Endothelial cell of umbilical vein (primary cell): ENCODE data around the gene BCAP31. TPM values are rescaled to one million over a fixed set of nuclear protein-coding genes. Genes with fewer than 3 reads are reported as not detected.

ENCODE experiments used
- BruUV-seq: library from RNA; stranded (reverse); fragments of 400-500 nt; replicated peaks from 2 replicates; lab custom pipeline; 2021; lab: Mats Ljungman, UMichigan
- CTCF ChIA-PET: fragments of 300-600, 350-600 bp; sonication (Branson Sonifier 250); formaldehyde crosslinking; loops from one replicate; lab custom pipeline; 2021; ENCODE audit warnings: antibody characterized with exemption, inconsistent platforms; lab: Charles Lee
- POLR2A ChIA-PET: fragments of 300-600, 350-600 bp; sonication (Branson Sonifier 250); formaldehyde crosslinking; loops from one replicate; lab custom pipeline; 2021; ENCODE audit warnings: antibody characterized with exemption, inconsistent platforms; lab: Charles Lee
- DNase-seq: peaks from one replicate; pipeline ENCODE4 v3.0.0-alpha.2; 2011; ENCODE audit warnings: low read depth, low spot score
- FAIRE-seq: peaks from 2 replicates; lab custom pipeline; 2011; peaks lifted over from hg19 to GRCh38; lab: Jason Lieb, UNC
- H2AFZ ChIP-seq: 2 replicates; pipeline ENCODE4 v1.6.0; 2012; ENCODE audit warnings: low read depth, low read length, control low read depth, inconsistent platforms
- H3K27ac ChIP-seq: 2 replicates; pipeline ENCODE4 v1.5.1; 2011; ENCODE audit warnings: low read depth, mild to moderate bottlenecking, control low read depth, low read length, moderate library complexity; ENCODE audit not compliant: insufficient read depth
- H3K27me3 ChIP-seq, 2 experiments: 2 replicates each; pipeline versions ENCODE4 v1.6.0 to v1.6.1; 2011; ENCODE audit warnings: low read length in 2 of 2, mixed read lengths in 1 of 2; ENCODE audit not compliant: control insufficient read depth in 2 of 2, insufficient read depth in 2 of 2
- H3K36me3 ChIP-seq, 2 experiments: 2 replicates in 1 of 2; 3 replicates in 1 of 2; pipeline ENCODE4 v1.5.1; 2011; ENCODE audit warnings: low read length in 2 of 2, mild to moderate bottlenecking in 1 of 2, moderate library complexity in 1 of 2; ENCODE audit not compliant: control insufficient read depth in 2 of 2, insufficient read depth in 2 of 2; ENCODE audit errors: extremely low read depth in 1 of 2
- H3K4me1 ChIP-seq: 3 replicates; pipeline ENCODE4 v1.5.1; 2011; ENCODE audit warnings: mild to moderate bottlenecking, low read length; ENCODE audit not compliant: control insufficient read depth, insufficient read depth; ENCODE audit errors: extremely low read depth
- H3K4me2 ChIP-seq: 2 replicates; pipeline ENCODE4 v1.6.1; 2011; ENCODE audit warnings: low read length, control low read depth, mixed read lengths; ENCODE audit not compliant: insufficient read depth
- H3K4me3 ChIP-seq, 3 experiments: fragments of 200-600 bp in 1 of 3; sonication (generic), shearing (Covaris generic) in 1 of 3; replicated peaks in 1 of 3; 2 replicates each; pipeline ENCODE4 v1.5.1; 2011 to 2016; ENCODE audit warnings: control low read depth in 3 of 3, low read length in 3 of 3, mild to moderate bottlenecking in 2 of 3, inconsistent platforms in 1 of 3, low read depth in 1 of 3, moderate library complexity in 1 of 3; ENCODE audit not compliant: insufficient read depth in 1 of 3
- H3K79me2 ChIP-seq: 2 replicates; pipeline ENCODE4 v1.6.0; 2012; ENCODE audit warnings: low read length, inconsistent platforms; ENCODE audit not compliant: control insufficient read depth, insufficient read depth
- H3K9ac ChIP-seq: replicated peaks from 2 replicates; pipeline ENCODE3; 2011; ENCODE audit warnings: low read length, control low read depth; ENCODE audit not compliant: insufficient read depth; ENCODE audit errors: extremely low read depth
- H3K9me1 ChIP-seq: replicated peaks from 3 replicates; pipeline ENCODE4 v1.6.0; 2011; ENCODE audit warnings: mild to moderate bottlenecking, low read length; ENCODE audit not compliant: control insufficient read depth, insufficient read depth; ENCODE audit errors: extremely low read depth
- H3K9me3 ChIP-seq: replicated peaks from 2 replicates; pipeline ENCODE4 v1.5.1; 2012; ENCODE audit warnings: low read length, inconsistent platforms; ENCODE audit not compliant: control insufficient read depth, insufficient read depth
- H4K20me1 ChIP-seq: replicated peaks from 2 replicates; pipeline ENCODE3; 2011; ENCODE audit warnings: mild to moderate bottlenecking, low read length; ENCODE audit not compliant: control insufficient read depth, insufficient read depth; ENCODE audit errors: extremely low read depth
- EZH2 ChIP-seq: IDR thresholded peaks from 2 replicates; pipeline ENCODE4 v1.6.1; 2012; ENCODE audit warnings: borderline replicate concordance, low read depth, mild to moderate bottlenecking, moderate library complexity, low read length, inconsistent platforms; ENCODE audit not compliant: severe bottlenecking
- FOS ChIP-seq: IDR thresholded peaks from 2 replicates; pipeline ENCODE4 v1.6.1; 2011; ENCODE audit warnings: mild to moderate bottlenecking, low read length, moderate library complexity, borderline replicate concordance; ENCODE audit not compliant: insufficient read depth
- GATA2 ChIP-seq: IDR thresholded peaks from 2 replicates; pipeline ENCODE4 v1.7.0; 2011; ENCODE audit warnings: low read depth, mild to moderate bottlenecking, moderate library complexity, mixed read lengths, low read length; ENCODE audit not compliant: insufficient read length, insufficient read depth
- JUN ChIP-seq: IDR thresholded peaks from 2 replicates; pipeline ENCODE4 v1.6.1; 2011; ENCODE audit warnings: borderline replicate concordance, low read depth; ENCODE audit not compliant: insufficient read length, insufficient read depth
- MYC ChIP-seq: IDR thresholded peaks from one replicate; pipeline ENCODE4 v1.6.1; 2011; ENCODE audit warnings: mild to moderate bottlenecking, low read depth, low read length
- POLR2A ChIP-seq: IDR thresholded peaks from 2 replicates; pipeline ENCODE4 v1.6.1; 2012; ENCODE audit warnings: low read depth, mild to moderate bottlenecking, control low read depth, low read length
- POLR2AphosphoS5 ChIP-seq: IDR thresholded peaks from 2 replicates; pipeline ENCODE4 v1.6.1; 2012; ENCODE audit warnings: low read depth, mild to moderate bottlenecking, control low read depth, low read length, moderate library complexity; ENCODE audit not compliant: insufficient read depth
- dilution Hi-C: fragments of 300-500 bp; cut with MboI; formaldehyde crosslinking; loops from one replicate; pipeline ENCODE4 v1.15.0; 2019; ENCODE audit warnings: low sequenced_read_pairs; ENCODE audit not compliant: extremely low pct_ligation_motif_present
- intact Hi-C: fragments of 100-400 bp; cut with micrococcal nuclease; formaldehyde crosslinking; loops from one replicate; pipeline ENCODE4 v1.10.0; 2022
- polyA plus RNA-seq, 4 experiments: library from polyadenylated mRNA; depleted of rRNA in 3 of 4; stranded (reverse) in 3 of 4; unstranded in 1 of 4; fragments of >200 nt; gene quantifications; 2 replicates each; pipeline versions ENCODE4 v1.2.1 to v1.2.3, GENCODE V29; 2011 to 2012; ENCODE audit warnings: missing spikeins in 1 of 4
- total RNA-seq: library from RNA; stranded (reverse); gene quantifications from 2 replicates; pipeline ENCODE4 v1.2.3, GENCODE V29; 2021
- TF ChIP-seq, protein P1 (sequence below): IDR thresholded peaks from 2 replicates; pipeline ENCODE4 v1.6.1; 2011; ENCODE audit not compliant: insufficient read depth, insufficient read length
- TF ChIP-seq, protein P2 (sequence below), 2 donors: IDR thresholded peaks; 1 replicate in 1 of 2; 2 replicates in 1 of 2; pipeline ENCODE4 v1.5.1; 2011; ENCODE audit warnings: low read length in 2 of 2, mild to moderate bottlenecking in 2 of 2, moderate library complexity in 2 of 2, control low read depth in 1 of 2, inconsistent platforms in 1 of 2, low read depth in 1 of 2; ENCODE audit not compliant: insufficient read depth in 1 of 2; ENCODE audit errors: extremely low read depth in 1 of 2

BCAP31 gene
- total and polyA plus RNA-seq, 2 donors (not counting 3 experiments of a cell fraction or from before 2014, with no cell fraction given), result 169 to 203 TPM

DNA sequence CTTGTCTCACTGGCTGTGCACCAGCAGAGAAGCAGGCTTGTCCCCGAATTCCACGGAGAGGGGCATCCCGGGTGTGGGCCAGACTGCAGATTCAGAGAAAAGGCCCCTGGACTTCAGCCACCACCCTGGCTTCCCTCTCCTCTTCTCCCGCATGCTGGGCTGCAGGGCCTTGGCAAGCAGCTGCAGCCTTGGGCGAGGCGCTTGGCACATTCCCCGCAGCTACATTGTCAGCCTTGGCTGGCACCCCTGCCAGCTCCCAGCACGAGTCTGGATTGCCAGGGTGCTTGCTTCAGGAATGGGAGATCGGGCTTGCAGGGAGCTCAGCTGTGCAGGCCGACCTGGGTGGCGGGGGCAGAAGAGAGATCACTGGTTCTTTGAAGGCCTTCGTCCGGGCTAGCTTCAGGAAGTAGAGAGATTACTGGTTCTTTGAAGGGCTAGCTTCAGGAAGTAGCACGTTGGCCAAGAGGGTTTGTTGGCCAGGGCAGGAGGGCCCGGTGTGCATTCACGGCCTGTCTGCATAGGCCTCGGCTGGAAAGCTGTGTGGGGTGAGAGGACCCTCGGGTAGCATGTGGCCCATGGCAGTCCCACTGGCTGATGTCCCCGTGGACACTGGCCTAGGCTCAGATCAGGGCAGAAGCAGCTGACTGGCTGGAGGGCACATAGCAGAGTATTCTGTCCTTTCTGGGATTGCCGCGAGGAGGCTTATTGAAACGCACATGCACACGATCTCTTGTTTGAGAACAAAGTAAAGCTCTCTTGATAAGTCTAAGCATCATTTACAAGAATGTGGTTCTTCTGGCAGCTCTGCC is 3.1 kb upstream of the BCAP31 start:
- FAIRE-seq (peak; percentile 89), DNase-seq (peak; percentile 28)
- Histone ChIP-seq H3K27ac (peak overlapping the region; percentile 72), H3K79me2 (peaks cover 7% of the 10 kb centered on the region), H3K4me3 (no peak overlapping the region), H4K20me1 (no peaks in the 10 kb centered on the region), H3K9me1 (no peaks in the 10 kb centered on the region), H3K9ac (peak overlapping the region; percentile 47), H3K4me1 (peaks cover 21% of the 10 kb centered on the region), H2AFZ (peak overlapping the region; percentile 27), H3K9me3 (no peaks in the 10 kb centered on the region), H3K36me3 (no peaks in the 10 kb centered on the region), H3K4me2 (peak overlapping the region; percentile 29), H3K27me3 (no peaks in the 10 kb centered on the region)
- no TSS peak for BruUV-seq
- dilution Hi-C loops, result no loop called here
- ChIA-PET POLR2A (interaction anchor here (0.6 kb wide), 1 partner anchor 218 kb away, joined by 6 read pairs; no protein-coding TSS in a partner anchor), CTCF (interaction anchor here (1.0 kb wide), 1 partner anchor 8 kb away, joined by 3 read pairs; no protein-coding TSS in a partner anchor)
- TF ChIP-seq GATA2, result no peak
- TF ChIP-seq POLR2A, result no peak
- TF ChIP-seq, protein P1, sequence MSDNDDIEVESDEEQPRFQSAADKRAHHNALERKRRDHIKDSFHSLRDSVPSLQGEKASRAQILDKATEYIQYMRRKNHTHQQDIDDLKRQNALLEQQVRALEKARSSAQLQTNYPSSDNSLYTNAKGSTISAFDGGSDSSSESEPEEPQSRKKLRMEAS, result no peak
- TF ChIP-seq, protein P2, sequence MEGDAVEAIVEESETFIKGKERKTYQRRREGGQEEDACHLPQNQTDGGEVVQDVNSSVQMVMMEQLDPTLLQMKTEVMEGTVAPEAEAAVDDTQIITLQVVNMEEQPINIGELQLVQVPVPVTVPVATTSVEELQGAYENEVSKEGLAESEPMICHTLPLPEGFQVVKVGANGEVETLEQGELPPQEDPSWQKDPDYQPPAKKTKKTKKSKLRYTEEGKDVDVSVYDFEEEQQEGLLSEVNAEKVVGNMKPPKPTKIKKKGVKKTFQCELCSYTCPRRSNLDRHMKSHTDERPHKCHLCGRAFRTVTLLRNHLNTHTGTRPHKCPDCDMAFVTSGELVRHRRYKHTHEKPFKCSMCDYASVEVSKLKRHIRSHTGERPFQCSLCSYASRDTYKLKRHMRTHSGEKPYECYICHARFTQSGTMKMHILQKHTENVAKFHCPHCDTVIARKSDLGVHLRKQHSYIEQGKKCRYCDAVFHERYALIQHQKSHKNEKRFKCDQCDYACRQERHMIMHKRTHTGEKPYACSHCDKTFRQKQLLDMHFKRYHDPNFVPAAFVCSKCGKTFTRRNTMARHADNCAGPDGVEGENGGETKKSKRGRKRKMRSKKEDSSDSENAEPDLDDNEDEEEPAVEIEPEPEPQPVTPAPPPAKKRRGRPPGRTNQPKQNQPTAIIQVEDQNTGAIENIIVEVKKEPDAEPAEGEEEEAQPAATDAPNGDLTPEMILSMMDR (IDR thresholded peaks at IDR 0.05; ENCODE audit: extremely low read depth in 1 of 2, insufficient read depth in 1 of 2, low read depth in 1 of 2, low read length in 2 of 2), result no peak
- no peak for TF ChIP-seq FOS
- no peak for TF ChIP-seq EZH2
- TF ChIP-seq MYC, result no peak
- TF ChIP-seq JUN, result no peak
- no peak for TF ChIP-seq POLR2AphosphoS5
- intact Hi-C loops, result loop anchor here (2.0 kb wide), 1 partner anchor 67 kb away; the partner anchor contains the start of genes IDH3G and SSR4
